DMS 273 (cell line): Measurements from ENCODE around the gene NEDD1.

ENCODE experiments used
- DNase-seq: peaks from one replicate; lab custom pipeline; 2025; ENCODE audit not compliant: unreplicated experiment; lab: John Stamatoyannopoulos, UW

Gene NEDD1

GRCh38 chr12:97003276-97003675, 96.2 kb downstream of the NEDD1 start:
- DNase-seq: no peak
